HEK293T (cell line): ENCODE measurements around the gene GADD45B.

ENCODE experiments used
- ARNT ChIP-seq: fragments of 450-650 bp; IDR thresholded peaks from 2 replicates; pipeline ENCODE4 v1.6.1; 2017; ENCODE audit warnings: mild to moderate bottlenecking
- BHLHE40 ChIP-seq: fragments of 450-650 bp; IDR thresholded peaks from 2 replicates; pipeline ENCODE4 v1.6.1; 2016; ENCODE audit warnings: mild to moderate bottlenecking, moderate library complexity, borderline replicate concordance
- CTBP1 ChIP-seq: fragments of 450-650 bp; IDR thresholded peaks from 2 replicates; pipeline ENCODE4 v1.6.1; 2016; ENCODE audit warnings: borderline replicate concordance
- ELF4 ChIP-seq: fragments of 450-650 bp; IDR thresholded peaks from 2 replicates; pipeline ENCODE4 v1.6.1; 2017; ENCODE audit warnings: antibody characterized with exemption
- FOXA1 ChIP-seq: fragments of 450-650 bp; IDR thresholded peaks from 2 replicates; pipeline ENCODE4 v1.6.1; 2016; ENCODE audit warnings: mild to moderate bottlenecking
- FOXK2 ChIP-seq: fragments of 450-650 bp; IDR thresholded peaks from 2 replicates; pipeline ENCODE4 v1.6.1; 2016; ENCODE audit warnings: mild to moderate bottlenecking
- FOXM1 ChIP-seq: fragments of 450-650 bp; IDR thresholded peaks from 2 replicates; pipeline ENCODE4 v1.6.1; 2017; ENCODE audit warnings: mild to moderate bottlenecking, borderline replicate concordance
- HDGF ChIP-seq: fragments of 450-650 bp; IDR thresholded peaks from 2 replicates; pipeline ENCODE4 v1.6.1; 2017; ENCODE audit warnings: antibody characterized with exemption, borderline replicate concordance
- LEF1 ChIP-seq: fragments of 450-650 bp; IDR thresholded peaks from 2 replicates; pipeline ENCODE4 v1.6.1; 2017; ENCODE audit warnings: mild to moderate bottlenecking, borderline replicate concordance
- NFRKB ChIP-seq: fragments of 450-650 bp; IDR thresholded peaks from 2 replicates; pipeline ENCODE4 v1.6.1; 2016; ENCODE audit warnings: mild to moderate bottlenecking, moderate library complexity
- SP1 ChIP-seq: fragments of 450-650 bp; IDR thresholded peaks from 2 replicates; pipeline ENCODE4 v1.6.1; 2017
- SUZ12 ChIP-seq: fragments of 450-650 bp; IDR thresholded peaks from 2 replicates; pipeline ENCODE4 v1.6.1; 2016; ENCODE audit warnings: mild to moderate bottlenecking
- TARDBP ChIP-seq: fragments of 450-650 bp; IDR thresholded peaks from 2 replicates; pipeline ENCODE4 v1.6.1; 2016
- ZNF384 ChIP-seq: fragments of 450-650 bp; IDR thresholded peaks from 2 replicates; pipeline ENCODE4 v1.6.1; 2016

GRCh38 chr19:2477141-2477710 is 1.3 kb downstream of the GADD45B start:
- no peak for TF ChIP-seq BHLHE40
- no peak for TF ChIP-seq FOXM1
- no peak for TF ChIP-seq HDGF
- TF ChIP-seq CTBP1 = no peak
- TF ChIP-seq SP1 = no peak
- no peak for TF ChIP-seq FOXA1
- no peak for TF ChIP-seq TARDBP
- TF ChIP-seq ZNF384 = no peak
- no peak for TF ChIP-seq LEF1
- no peak for TF ChIP-seq ELF4
- TF ChIP-seq NFRKB = no peak
- TF ChIP-seq ARNT = no peak
- TF ChIP-seq SUZ12 = no peak
- no peak for TF ChIP-seq FOXK2
